KMS-11 (cell line): Measurements from ENCODE around the gene RIOK1.

Experiments used
- H2AFZ ChIP-seq: fragments of 200-600 bp; sonication (generic); 2 replicates; pipeline ENCODE4 v1.6.1; 2016; ENCODE audit warnings: antibody characterized with exemption, mixed run types, low read depth
- H3K27ac ChIP-seq: fragments of 200-600 bp; sonication (generic); 2 replicates; pipeline ENCODE4 v1.6.1; 2016; ENCODE audit warnings: mild to moderate bottlenecking, mixed run types
- H3K27me3 ChIP-seq: fragments of 200-600 bp; sonication (generic); 2 replicates; pipeline ENCODE4 v1.6.1; 2017; ENCODE audit warnings: mild to moderate bottlenecking, low read depth, mixed run types, moderate library complexity; ENCODE audit not compliant: insufficient read depth
- H3K36me3 ChIP-seq: fragments of 200-600 bp; sonication (generic); 2 replicates; pipeline ENCODE4 v1.6.1; 2017; ENCODE audit warnings: mild to moderate bottlenecking, mixed run types; ENCODE audit not compliant: insufficient read depth
- H3K4me1 ChIP-seq: fragments of 200-600 bp; sonication (generic); 2 replicates; pipeline ENCODE4 v1.6.1; 2016; ENCODE audit warnings: mild to moderate bottlenecking, low read depth, mixed run types; ENCODE audit not compliant: poor library complexity, severe bottlenecking
- H3K4me2 ChIP-seq: fragments of 200-600 bp; sonication (generic); 2 replicates; pipeline ENCODE4 v1.7.0; 2016; ENCODE audit warnings: mild to moderate bottlenecking, mixed run types
- H3K4me3 ChIP-seq: fragments of 200-600 bp; sonication (generic); IDR thresholded peaks from 2 replicates; pipeline ENCODE4 v1.6.1; 2017; ENCODE audit warnings: low read depth, low read length, mixed read lengths; ENCODE audit not compliant: insufficient read depth
- H3K79me2 ChIP-seq: fragments of 200-600 bp; sonication (generic); 2 replicates; pipeline ENCODE4 v1.6.1; 2016; ENCODE audit warnings: low read depth, mixed run types; ENCODE audit not compliant: insufficient read depth
- H3K9ac ChIP-seq: fragments of 200-600 bp; sonication (generic); 2 replicates; pipeline ENCODE4 v1.6.1; 2016; ENCODE audit warnings: mild to moderate bottlenecking, mixed run types
- H4K20me1 ChIP-seq: fragments of 200-600 bp; sonication (generic); 2 replicates; pipeline ENCODE4 v1.6.1; 2016; ENCODE audit warnings: mild to moderate bottlenecking, mixed run types; ENCODE audit not compliant: insufficient read depth
- CTCF ChIP-seq: fragments of 200-600 bp; sonication (generic); conservative IDR thresholded peaks from 2 replicates; pipeline ENCODE4 v1.6.1; 2017; ENCODE audit warnings: low read depth, mild to moderate bottlenecking, antibody characterized with exemption, low read length, moderate library complexity, mixed read lengths

The RIOK1 gene

GRCh38 chr6:7438011-7438410 lies 48.4 kb downstream of the RIOK1 start:
- Histone ChIP-seq H3K27me3 (no peaks in the 10 kb centered on the region), H3K4me1 (no peaks in the 10 kb centered on the region), H3K36me3 (no peaks in the 10 kb centered on the region), H3K9ac (no peak overlapping the region), H3K4me2 (no peak overlapping the region), H3K27ac (no peak overlapping the region), H3K4me3 (no peak overlapping the region), H4K20me1 (no peaks in the 10 kb centered on the region), H2AFZ (no peak overlapping the region), H3K79me2 (no peaks in the 10 kb centered on the region)
- no peak for TF ChIP-seq CTCF

GRCh38 chr6:7439228-7439627 lies 49.6 kb downstream of the RIOK1 start:
- H3K27me3 ChIP-seq = no peaks in the 10 kb centered on the region
- no peak overlapping the region for H3K4me3 ChIP-seq
- no peaks in the 10 kb centered on the region for H4K20me1 ChIP-seq
- no peak overlapping the region for H3K9ac ChIP-seq
- TF ChIP-seq CTCF = no peak
- no peaks in the 10 kb centered on the region for H3K36me3 ChIP-seq
- no peak overlapping the region for H3K27ac ChIP-seq
- no peak overlapping the region for H3K4me2 ChIP-seq
- H2AFZ ChIP-seq = no peak overlapping the region
- H3K4me1 ChIP-seq = no peaks in the 10 kb centered on the region
- H3K79me2 ChIP-seq = no peaks in the 10 kb centered on the region

- H4K20me1 ChIP-seq = no peaks in the 10 kb centered on the region
- H3K36me3 ChIP-seq = no peaks in the 10 kb centered on the region
- H2AFZ ChIP-seq = no peak overlapping the region
- H3K27ac ChIP-seq = no peak overlapping the region
- no peaks in the 10 kb centered on the region for H3K27me3 ChIP-seq
- H3K9ac ChIP-seq = no peak overlapping the region
- H3K4me1 ChIP-seq = no peaks in the 10 kb centered on the region
- TF ChIP-seq CTCF = no peak
- H3K4me2 ChIP-seq = no peak overlapping the region
- no peaks in the 10 kb centered on the region for H3K79me2 ChIP-seq
- H3K4me3 ChIP-seq = no peak overlapping the region
Measured at GRCh38 chr6:7440476-7440875, 50.9 kb downstream of the RIOK1 start.

GRCh38 chr6:7441048-7441775 lies 51.6 kb downstream of the RIOK1 start:
- no peak for TF ChIP-seq CTCF
- H3K4me3 ChIP-seq = no peak overlapping the region
- no peak overlapping the region for H3K9ac ChIP-seq
- no peaks in the 10 kb centered on the region for H3K27me3 ChIP-seq
- H3K4me2 ChIP-seq = no peak overlapping the region
- no peaks in the 10 kb centered on the region for H3K36me3 ChIP-seq
- no peaks in the 10 kb centered on the region for H3K4me1 ChIP-seq
- no peaks in the 10 kb centered on the region for H3K79me2 ChIP-seq
- H4K20me1 ChIP-seq = no peaks in the 10 kb centered on the region
- H3K27ac ChIP-seq = no peak overlapping the region
- H2AFZ ChIP-seq = no peak overlapping the region
